Measurements from ENCODE around the gene CABP1. TPM values are rescaled to one million over a fixed set of nuclear protein-coding genes. Genes with fewer than 3 reads are reported as not detected.
A peak's percentile ranks its signal among the peaks of the same experiment; 100 is the strongest.

CABP1 gene
- total RNA-seq, 1 donor from 2014 or later, result not detected

DNA sequence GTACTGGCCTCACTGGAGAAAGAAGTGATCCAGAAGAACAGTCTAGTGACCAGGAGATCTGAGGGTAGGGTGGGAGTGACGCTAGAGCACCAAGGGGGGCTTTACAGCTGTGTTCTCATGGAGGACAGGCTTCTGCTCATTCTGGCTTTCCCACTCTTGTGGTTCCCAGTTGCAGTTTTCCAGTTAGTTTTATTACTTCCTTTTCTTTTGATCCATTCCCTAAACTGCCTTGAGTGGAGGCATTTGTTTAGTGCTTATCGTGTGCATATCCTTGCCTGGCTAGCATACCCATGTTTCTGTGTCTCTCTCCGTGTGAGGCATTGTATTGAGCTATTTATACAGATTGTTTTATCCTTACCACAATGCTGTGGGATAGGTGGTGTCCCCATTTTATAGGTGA lies 50.6 kb downstream of the CABP1 start:
- DNase-seq (ENCODE audit: low read depth in 2 of 2), result no peak

DNA sequence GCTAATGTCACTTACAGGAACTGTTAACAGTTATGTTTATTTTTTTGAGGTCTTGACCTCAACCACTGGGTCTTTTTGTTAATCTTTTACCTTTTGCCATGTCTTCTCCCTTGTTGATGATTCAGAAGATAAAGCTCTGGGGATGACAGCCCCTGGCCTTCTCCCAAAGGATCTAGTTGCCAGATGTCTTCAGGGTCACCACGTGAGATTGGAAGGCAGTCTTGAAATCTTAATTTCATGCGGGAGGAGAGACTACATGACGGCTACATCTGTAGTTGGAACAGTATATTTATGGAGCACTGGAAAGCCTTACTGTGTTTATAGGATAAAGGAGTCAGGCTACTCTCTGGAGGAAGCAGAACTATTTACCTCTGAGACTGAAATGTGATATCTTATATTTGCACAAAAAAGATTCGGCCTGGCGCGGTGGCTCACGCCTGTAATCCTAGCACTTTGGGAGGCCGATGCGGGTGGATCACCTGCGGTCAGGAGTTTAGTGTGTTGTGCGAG lies 52.2 kb downstream of the CABP1 start:
- no peak for DNase-seq (ENCODE audit: low read depth in 2 of 2)

DNA sequence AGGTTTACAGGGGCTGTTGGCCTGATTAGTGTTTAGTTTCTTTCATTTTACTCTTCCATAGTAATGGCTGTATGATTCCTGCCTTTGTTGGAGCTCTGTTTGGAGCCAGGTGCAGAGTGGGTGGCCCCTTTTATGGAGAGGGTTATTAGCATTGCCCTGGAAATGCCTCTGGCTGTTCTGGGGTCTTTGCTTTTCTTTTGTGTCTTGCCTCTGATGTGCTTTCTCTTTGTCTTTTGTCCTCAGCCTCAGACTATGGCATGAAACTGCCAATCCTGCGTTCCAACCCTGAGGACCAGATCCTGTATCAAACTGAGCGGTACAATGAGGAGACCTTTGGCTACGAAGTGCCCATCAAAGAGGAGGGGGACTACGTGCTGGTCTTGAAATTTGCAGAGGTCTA lies 53.4 kb downstream of the CABP1 start:
- no peak for DNase-seq (ENCODE audit: low read depth in 2 of 2)

DNA sequence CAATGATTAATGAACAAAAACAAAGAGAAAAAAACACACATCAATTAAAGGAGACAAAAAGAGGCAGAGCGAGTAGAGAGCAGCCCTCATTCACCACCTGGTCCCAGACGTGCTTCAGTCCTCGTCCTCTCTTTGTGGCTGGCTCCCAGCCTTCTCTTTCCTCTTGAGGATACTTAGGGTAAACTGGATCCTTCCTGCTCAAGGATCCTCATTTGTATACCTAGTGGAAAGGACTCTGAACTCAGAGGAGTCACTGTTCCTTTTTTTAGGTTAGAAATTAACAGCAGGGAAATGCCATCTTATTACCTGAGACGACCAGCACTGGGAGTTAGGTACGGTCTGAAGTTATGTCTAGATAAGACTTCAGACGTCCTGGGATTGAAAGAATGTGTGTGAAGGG lies 56.2 kb downstream of the CABP1 start:
- DNase-seq (ENCODE audit: low read depth in 2 of 2), result no peak

DNA sequence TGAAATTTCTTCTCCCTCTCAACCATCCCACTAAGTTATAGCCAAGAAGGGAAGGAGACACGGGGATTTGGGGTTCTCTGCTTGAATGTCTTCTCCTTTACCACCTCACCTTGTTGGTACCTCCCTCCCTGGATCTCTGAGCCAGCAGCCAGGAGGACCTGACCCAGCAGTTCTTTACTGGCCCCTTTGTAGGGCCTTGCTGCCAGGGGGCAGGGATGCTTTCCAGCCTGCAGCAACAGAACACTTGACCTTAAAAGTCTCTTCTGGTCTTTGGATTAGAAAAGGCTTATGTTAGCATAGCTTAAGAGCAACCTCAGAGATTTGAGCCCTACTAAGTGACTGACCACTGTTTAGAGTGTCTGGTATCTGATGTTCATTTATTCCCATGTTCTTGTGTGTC lies 56.9 kb downstream of the CABP1 start:
- DNase-seq (ENCODE audit: low read depth in 2 of 2), result no peak

DNA sequence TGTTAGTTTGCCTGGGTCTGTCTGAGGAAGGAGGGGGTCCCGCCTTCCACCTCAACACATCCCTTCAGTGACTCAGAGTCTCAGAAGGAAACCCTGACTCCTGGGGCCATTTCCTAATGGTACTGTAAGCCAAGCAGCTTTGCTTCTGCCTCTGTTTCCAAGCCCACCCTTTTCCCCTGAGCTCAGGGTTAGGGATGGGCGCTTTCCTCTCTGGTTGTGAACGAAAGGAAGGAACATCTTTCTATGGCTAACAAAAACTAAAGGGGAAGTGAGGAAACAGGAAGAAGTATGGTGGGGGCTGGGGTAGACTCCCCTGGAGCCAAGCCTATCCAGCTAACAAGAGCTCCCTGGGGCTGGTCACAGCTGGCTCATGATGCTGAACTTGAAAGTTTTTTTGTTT lies 58.2 kb downstream of the CABP1 start:
- peak in 1 of 2 donors; percentile 58 for DNase-seq (ENCODE audit: low read depth in 2 of 2)

DNA sequence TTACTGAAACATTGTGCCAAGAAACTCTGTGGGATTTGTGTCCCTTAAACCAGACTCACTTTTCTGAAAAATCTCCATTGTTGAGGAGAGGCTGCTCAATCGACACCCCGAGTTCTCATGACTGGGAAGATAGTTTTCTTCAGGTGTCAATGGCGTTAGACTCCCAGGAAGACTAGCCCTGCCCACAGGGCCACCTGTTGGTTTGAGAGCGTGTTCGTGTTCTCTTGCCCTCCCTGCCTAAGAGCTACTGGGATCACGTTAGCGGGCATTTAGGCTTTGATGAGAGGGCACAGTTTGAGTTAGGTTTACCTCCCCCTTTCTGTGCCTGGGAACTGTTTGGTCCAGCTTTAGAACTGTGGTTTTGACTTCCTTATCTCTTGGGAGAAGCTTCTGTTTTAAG lies 59.1 kb downstream of the CABP1 start:
- no peak for DNase-seq (ENCODE audit: low read depth in 2 of 2)

DNA sequence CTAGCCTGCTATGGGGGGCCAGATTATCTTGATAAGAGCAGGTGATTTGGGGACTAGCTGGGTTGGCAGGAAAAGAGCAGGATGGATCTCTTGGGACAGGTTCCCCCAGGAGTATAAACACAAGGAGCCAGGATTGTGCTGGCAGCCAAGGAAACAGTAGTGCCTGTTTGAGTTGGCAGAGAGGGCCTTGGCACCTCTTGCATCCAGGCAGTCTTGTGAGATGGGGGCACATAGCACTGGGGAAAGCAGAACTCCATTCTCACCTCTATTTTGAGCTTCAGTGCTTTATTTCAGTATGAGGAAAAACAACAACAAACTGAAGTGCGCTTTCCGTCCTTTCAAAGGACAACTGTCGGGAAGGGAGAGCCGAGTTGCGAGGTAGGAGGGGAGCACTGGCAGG lies 60.5 kb downstream of the CABP1 start:
- DNase-seq (ENCODE audit: low read depth in 2 of 2), result no peak

DNA sequence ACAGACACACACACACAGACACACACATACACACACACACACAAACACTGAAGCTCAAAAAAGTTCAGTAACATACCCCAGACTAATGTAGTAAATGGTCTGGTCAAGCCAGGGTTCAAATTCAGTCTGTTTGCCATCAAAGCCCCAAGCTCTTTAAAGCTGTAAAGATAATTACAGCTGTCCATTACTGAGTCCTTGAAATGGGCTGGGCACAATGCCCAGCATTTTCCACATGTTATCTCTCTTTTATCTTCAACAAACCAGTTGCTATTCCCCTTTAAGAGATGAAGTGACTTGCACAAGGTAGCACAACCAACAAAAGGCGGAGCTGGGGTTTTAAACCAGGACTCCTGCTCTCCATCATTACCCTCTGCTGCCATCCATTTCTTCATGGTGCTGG lies 62.2 kb downstream of the CABP1 start:
- DNase-seq (ENCODE audit: low read depth in 2 of 2), result no peak

DNA sequence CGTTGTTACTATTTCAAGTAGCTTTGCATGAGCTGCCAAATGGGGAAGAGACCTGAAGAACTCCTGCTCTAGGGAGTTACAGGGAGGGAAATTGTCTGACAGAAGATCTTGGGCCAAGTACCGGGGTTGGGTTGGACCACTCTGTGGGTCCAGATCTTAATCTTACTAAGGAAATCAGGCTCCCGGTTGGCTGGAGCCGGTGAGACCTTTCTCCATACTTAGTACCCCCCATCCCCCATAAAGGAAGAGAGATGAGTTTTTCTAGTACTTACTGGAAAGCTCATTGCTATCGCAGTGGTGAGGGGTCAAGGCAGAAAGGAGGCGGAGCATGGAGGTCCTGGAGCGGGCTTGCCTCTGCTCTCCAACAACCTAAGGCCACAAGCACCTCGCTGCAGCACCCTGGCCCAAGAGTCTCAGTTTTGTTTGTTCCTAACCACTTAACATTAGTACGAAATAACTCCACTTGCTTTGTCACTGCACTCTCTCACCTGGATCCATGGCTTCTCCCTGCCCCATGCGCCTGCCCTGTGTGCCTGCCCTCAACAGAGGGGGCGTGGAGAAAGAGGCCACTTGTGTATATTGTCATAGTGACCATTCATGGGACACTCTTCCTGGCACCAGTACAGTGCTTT lies 63.0 kb downstream of the CABP1 start:
- DNase-seq (ENCODE audit: low read depth in 2 of 2), result no peak

DNA sequence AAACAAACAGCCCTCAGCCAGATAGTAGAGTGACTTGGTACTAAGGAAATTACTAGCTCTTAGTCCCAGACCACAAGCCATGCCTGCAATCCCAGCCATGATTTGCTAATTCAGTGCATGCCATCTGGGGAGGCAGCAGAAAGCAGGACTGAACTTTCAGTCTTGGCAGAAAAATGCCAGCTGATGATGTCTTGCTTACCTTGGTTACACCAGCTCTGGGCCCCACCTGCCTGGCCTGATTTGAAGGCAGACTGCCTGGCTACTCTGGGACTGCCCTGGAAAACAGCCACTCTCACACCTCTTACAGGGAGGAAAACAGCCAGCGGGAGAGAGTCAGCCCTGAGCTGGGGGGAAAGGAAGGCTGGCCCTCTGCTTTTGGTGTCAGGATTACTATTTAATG lies 65.2 kb downstream of the CABP1 start:
- DNase-seq (ENCODE audit: low read depth in 2 of 2), result no peak

DNA sequence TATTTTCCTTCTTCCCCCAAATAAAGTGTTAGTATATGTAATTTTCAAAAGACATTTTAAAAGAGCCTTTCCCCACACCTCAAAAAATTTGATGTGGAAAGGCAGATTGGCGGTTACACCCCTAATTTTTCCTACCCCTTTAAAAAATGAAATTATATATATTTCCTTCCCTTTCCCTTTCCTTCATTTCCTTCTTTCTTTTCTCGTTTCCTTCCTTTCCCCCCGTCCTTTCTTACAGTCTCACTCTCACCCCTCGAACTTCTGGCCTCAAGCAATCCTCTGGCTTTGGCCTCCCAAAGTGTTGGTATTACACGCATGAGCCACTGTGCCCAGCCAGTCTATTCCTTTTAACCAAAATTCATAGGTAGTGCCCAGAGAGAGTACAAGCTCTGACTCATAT lies 65.6 kb downstream of the CABP1 start:
- no peak for DNase-seq (ENCODE audit: low read depth in 2 of 2)

DNA sequence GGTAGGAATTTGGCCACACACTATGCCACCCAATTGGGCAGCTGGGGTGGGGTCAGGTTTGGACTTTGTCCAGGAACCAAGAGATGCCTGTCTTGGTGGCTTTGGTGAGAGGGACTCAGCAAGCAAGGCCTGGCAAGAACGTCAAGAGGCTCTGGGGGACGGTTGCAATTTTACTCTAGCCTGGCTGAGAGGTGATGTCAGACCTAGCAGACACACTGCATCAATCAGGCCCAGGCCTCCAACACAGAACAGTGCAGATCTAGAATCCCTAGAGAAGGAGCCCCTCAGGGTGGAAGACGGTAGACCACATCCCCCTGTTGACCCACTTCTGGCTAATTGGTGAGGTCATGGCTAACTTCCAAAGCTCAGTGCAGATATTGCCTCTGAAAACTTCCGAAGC lies 68.2 kb downstream of the CABP1 start:
- DNase-seq (ENCODE audit: low read depth in 2 of 2), result no peak

DNA sequence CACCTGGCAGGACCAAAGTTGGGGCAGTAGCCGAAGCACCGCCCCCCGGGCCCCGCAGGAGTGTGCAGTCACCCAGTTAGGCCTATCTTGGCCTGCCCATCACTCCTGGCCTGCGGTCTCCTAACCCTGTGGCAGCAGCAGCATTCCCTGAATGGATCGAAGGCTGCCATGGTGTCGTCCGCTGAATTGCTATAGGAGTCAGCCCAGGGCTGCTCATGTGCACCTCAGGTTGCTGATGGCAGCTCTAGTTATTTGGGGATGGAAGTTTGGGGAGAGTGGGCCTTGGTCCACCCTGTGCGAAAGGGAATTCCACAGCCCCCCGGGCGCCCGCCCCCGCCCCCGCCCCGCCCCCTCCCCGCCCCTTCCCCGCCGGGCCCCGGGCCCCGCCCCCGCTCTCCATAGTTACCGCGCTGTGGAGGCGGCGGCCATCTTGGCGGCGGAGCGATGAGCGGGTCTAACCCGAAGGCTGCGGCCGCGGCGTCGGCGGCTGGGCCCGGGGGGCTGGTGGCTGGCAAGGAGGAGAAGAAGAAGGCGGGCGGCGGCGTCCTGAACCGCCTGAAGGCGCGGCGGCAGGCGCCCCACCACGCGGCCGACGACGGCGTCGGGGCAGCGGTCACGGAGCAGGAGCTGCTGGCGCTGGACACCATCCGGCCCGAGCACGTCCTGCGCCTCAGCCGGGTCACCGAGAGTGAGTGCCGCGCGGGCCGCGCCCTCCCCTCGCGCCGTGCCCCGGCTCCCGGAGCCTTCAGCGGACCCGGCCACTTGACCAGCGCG lies 69.8 kb downstream of the CABP1 start, which contains the start of gene UNC119B:
UNC119B (plus strand) TSS at position 428 of the 774 bp plus-strand sequence; CDS start at position 445, 17 bp downstream.
- peak in 1 of 2 donors; percentile 50 for DNase-seq (ENCODE audit: low read depth in 2 of 2)

DNA sequence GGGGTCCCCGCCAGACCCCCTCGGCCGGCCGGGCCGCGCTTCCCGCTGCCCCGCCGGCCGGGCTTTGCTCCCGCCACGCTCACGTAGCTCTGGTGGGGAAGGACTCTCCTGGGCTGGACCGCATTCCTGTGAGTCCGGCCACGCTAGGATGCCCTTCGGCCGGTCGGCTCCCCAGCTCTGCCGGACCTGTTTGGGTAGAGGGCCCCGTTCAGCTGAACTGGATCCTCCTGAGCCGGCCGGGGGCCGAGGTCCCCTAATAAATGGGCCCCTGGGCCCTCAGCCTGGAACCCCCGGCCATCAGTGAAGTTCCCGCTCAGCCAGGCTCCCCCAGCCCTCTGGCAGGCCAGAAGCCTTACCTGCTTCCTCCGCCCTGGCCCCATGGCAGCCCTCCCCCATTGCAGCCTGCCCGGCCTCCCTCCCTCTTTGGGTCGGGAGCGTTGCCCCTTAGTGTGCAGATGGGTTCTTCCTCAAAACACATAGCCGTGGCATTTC lies 70.4 kb downstream of the CABP1 start:
- peak in 1 of 2 donors; percentile 19 for DNase-seq (ENCODE audit: low read depth in 2 of 2)

DNA sequence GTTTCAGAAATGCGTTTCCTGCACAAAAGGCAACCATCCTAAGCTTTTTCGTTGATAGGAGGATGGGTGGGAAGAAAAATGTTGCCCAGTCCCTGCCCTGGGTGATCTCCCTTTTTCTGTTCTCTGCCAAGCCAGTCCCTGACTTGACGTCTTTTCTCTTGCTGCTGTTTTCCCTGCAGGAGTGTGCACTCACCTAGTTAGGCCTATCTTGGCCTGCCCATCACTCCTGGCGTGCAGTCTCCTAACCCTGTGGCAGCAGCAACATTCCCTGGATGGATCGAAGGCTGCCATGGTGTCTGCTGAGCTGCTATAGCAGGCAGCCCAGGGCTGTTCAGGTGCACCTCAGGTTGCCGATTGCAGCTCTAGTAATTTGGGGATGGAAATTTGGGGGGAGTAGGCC lies 71.0 kb downstream of the CABP1 start:
- DNase-seq (ENCODE audit: low read depth in 2 of 2), result no peak

DNA sequence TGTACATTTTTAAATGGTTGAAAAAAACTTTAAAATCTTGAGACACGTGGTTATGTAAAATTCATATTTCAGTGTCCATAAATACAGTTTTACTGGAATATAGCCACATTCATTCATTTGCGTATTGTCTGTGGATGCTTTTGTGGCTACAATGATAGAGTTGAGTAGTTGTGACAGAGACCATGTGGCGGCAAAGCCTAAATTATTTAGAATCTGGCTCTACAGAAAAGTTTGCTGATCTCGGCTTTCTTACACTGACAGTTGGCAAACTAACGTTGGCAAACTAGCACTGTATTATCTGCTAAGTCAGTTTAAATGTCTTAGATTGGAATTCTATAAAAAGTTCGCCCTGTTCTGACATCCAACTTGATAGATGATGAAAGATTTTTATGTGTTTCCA lies 72.2 kb downstream of the CABP1 start:
- DNase-seq (ENCODE audit: low read depth in 2 of 2), result no peak

DNA sequence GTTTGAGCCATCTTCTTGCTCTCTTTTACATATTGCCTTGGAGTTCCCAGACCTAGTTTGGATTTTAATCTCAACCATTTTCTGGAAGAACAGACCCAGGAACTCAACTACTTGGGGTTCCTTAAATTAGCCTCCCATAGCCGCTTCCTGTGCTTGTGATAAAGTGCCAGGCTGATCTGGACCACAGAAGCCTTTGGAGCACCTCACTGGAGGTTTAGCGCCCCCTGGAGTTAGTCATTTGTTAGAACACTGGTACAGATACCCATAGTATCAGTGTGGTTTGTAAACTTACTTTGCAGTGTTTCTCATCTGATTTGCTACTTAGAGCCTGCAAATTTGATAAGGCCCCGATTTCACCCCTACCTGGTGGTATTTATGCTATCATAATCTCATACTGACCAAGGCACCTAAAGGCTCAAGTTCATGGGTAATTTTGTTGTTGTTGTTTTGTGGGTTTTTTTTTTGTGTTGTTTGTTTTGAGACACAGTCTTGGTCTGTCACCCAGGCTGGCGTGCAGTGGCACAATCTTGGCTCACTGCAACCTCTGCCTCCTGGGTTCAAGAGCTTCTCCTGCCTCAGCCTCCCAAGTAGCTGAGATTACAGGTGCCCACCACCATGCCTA lies 73.5 kb downstream of the CABP1 start:
- peak; percentile 68 to 84 for DNase-seq (ENCODE audit: low read depth in 2 of 2)
